H1 (cell line): ENCODE results near the gene NLRP11. TPM values are rescaled to one million over a fixed set of nuclear protein-coding genes. Genes with fewer than 3 reads are reported as not detected.

Experiments
- CTCF ChIA-PET: fragments of 300-600 bp; sonication (Branson Sonifier 250); formaldehyde crosslinking; loops from one replicate; lab custom pipeline; 2021; ENCODE audit not compliant: partially characterized antibody; lab: Charles Lee
- POLR2A ChIA-PET: fragments of 300-600 bp; sonication (Branson Sonifier 250); formaldehyde crosslinking; loops from one replicate; lab custom pipeline; 2021; ENCODE audit warnings: inconsistent platforms; ENCODE audit not compliant: partially characterized antibody; lab: Charles Lee
- DNase-seq, 2 experiments: peaks; one replicate each; pipeline versions ENCODE4 v3.0.0 to v3.0.0-alpha.2; 2010 to 2022; ENCODE audit warnings: low spot score in 2 of 2, low read depth in 1 of 2, mixed read lengths in 1 of 2
- FAIRE-seq: peaks from 2 replicates; lab custom pipeline; 2011; peaks lifted over from hg19 to GRCh38; lab: Jason Lieb, UNC
- H2AFZ ChIP-seq: 2 replicates; pipeline ENCODE4 v1.8.1; 2012; ENCODE audit warnings: low read length, inconsistent platforms
- H2AK5ac ChIP-seq: 2 replicates; pipeline ENCODE4 v1.6.1; 2013; ENCODE audit warnings: low read depth, low read length
- H2BK120ac ChIP-seq: replicated peaks from 2 replicates; pipeline ENCODE3; 2013; ENCODE audit warnings: low read depth, low read length, inconsistent platforms
- H2BK12ac ChIP-seq: 2 replicates; pipeline ENCODE4 v1.6.1; 2013; ENCODE audit warnings: low read depth, low read length
- H2BK15ac ChIP-seq: 2 replicates; pipeline ENCODE4 v1.6.1; 2013; ENCODE audit warnings: low read length
- H2BK20ac ChIP-seq: 2 replicates; pipeline ENCODE4 v1.6.1; 2013; ENCODE audit warnings: low read length
- H2BK5ac ChIP-seq: 2 replicates; pipeline ENCODE4 v1.6.1; 2013; ENCODE audit warnings: low read depth, low read length
- H3K14ac ChIP-seq: 2 replicates; pipeline ENCODE4 v1.6.1; 2013; ENCODE audit warnings: inconsistent platforms; ENCODE audit not compliant: insufficient read length
- H3K18ac ChIP-seq: 2 replicates; pipeline ENCODE4 v1.6.1; 2013; ENCODE audit warnings: low read length; ENCODE audit errors: extremely low read depth
- H3K23ac ChIP-seq: 2 replicates; pipeline ENCODE4 v1.6.1; 2013; ENCODE audit warnings: inconsistent platforms; ENCODE audit not compliant: insufficient read length
- H3K23me2 ChIP-seq: 2 replicates; pipeline ENCODE4 v1.6.1; 2013; ENCODE audit warnings: low read depth, low read length
- H3K27ac ChIP-seq: 2 replicates; pipeline ENCODE4 v1.6.1; 2011; ENCODE audit warnings: low read depth, low read length, inconsistent platforms
- H3K27me3 ChIP-seq, 4 experiments: replicated peaks in 1 of 4; 1 replicate in 1 of 4; 2 replicates in 3 of 4; pipeline versions ENCODE4 v1.6.1 to v1.8.1; 2011 to 2013; ENCODE audit warnings: low read length in 3 of 4, mild to moderate bottlenecking in 3 of 4, inconsistent platforms in 2 of 4, mixed read lengths in 2 of 4, moderate library complexity in 1 of 4; ENCODE audit not compliant: control insufficient read depth in 3 of 4, insufficient read depth in 3 of 4; ENCODE audit errors: extremely low read depth in 1 of 4
- H3K36me3 ChIP-seq, 4 experiments: 2 replicates each; pipeline versions ENCODE4 v1.6.1 to v1.8.1; 2011 to 2013; ENCODE audit warnings: mild to moderate bottlenecking in 4 of 4, low read length in 3 of 4, moderate library complexity in 2 of 4, control low read depth in 1 of 4, inconsistent platforms in 1 of 4; ENCODE audit not compliant: insufficient read depth in 4 of 4, control insufficient read depth in 2 of 4
- H3K4ac ChIP-seq: replicated peaks from 2 replicates; pipeline ENCODE3; 2013; ENCODE audit warnings: low read length, low read depth, mixed read lengths, inconsistent platforms; ENCODE audit not compliant: insufficient read length
- H3K4me1 ChIP-seq, 4 experiments: replicated peaks in 1 of 4; 1 replicate in 1 of 4; 2 replicates in 3 of 4; pipeline versions ENCODE4 v1.6.1 to v1.8.1; 2011 to 2013; ENCODE audit warnings: low read length in 3 of 4, inconsistent platforms in 2 of 4, mixed read lengths in 1 of 4; ENCODE audit not compliant: insufficient read depth in 4 of 4, control insufficient read depth in 3 of 4
- H3K4me2 ChIP-seq, 2 experiments: 2 replicates each; pipeline versions ENCODE4 v1.6.1 to v1.8.1; 2011 to 2013; ENCODE audit warnings: low read depth in 2 of 2, low read length in 2 of 2, control low read depth in 1 of 2, inconsistent platforms in 1 of 2, mild to moderate bottlenecking in 1 of 2; ENCODE audit not compliant: insufficient read depth in 1 of 2
- H3K4me3 ChIP-seq, 4 experiments: fragments of 200-600, 300-600 bp in 1 of 4; sonication (generic), shearing (Covaris generic), sonication (Bioruptor Twin) in 1 of 4; 2 replicates each; pipeline versions ENCODE4 v1.5.1 to v1.8.1; 2011 to 2016; ENCODE audit warnings: low read length in 4 of 4, low read depth in 3 of 4, control low read depth in 2 of 4, inconsistent platforms in 2 of 4, mild to moderate bottlenecking in 2 of 4, mixed read lengths in 1 of 4, moderate library complexity in 1 of 4; ENCODE audit not compliant: insufficient read depth in 2 of 4; ENCODE audit errors: extremely low read depth in 1 of 4
- H3K56ac ChIP-seq: replicated peaks from 2 replicates; pipeline ENCODE3; 2013; ENCODE audit warnings: low read depth, mild to moderate bottlenecking, mixed read lengths, low read length, inconsistent platforms; ENCODE audit not compliant: insufficient read length
- H3K79me1 ChIP-seq: 2 replicates; pipeline ENCODE4 v1.6.1; 2013; ENCODE audit warnings: low read depth, low read length, control low read depth
- H3K79me2 ChIP-seq, 2 experiments: 2 replicates each; pipeline versions ENCODE4 v1.6.1 to v1.8.1; 2012 to 2013; ENCODE audit warnings: low read length in 2 of 2, mild to moderate bottlenecking in 2 of 2, inconsistent platforms in 1 of 2; ENCODE audit not compliant: insufficient read depth in 2 of 2, control insufficient read depth in 1 of 2
- H3K9ac ChIP-seq, 4 experiments: replicated peaks in 1 of 4; 1 replicate in 1 of 4; 2 replicates in 3 of 4; pipeline versions ENCODE4 v1.6.1 to v1.8.1; 2011 to 2013; ENCODE audit warnings: low read depth in 3 of 4, low read length in 3 of 4, control low read depth in 2 of 4, mild to moderate bottlenecking in 2 of 4, moderate library complexity in 2 of 4, inconsistent platforms in 1 of 4; ENCODE audit errors: extremely low read depth in 1 of 4
- H3K9me3 ChIP-seq, 2 experiments: 2 replicates each; pipeline versions ENCODE4 v1.6.1 to v1.8.1; 2012 to 2013; ENCODE audit warnings: mild to moderate bottlenecking in 2 of 2, moderate library complexity in 2 of 2, control low read depth in 1 of 2, inconsistent platforms in 1 of 2, low read depth in 1 of 2, low read length in 1 of 2, mixed read lengths in 1 of 2; ENCODE audit not compliant: insufficient read depth in 2 of 2
- H4K20me1 ChIP-seq, 2 experiments: replicated peaks in 1 of 2; 2 replicates each; pipeline versions ENCODE3 to v1.8.1; 2011 to 2013; ENCODE audit warnings: inconsistent platforms in 2 of 2, low read length in 2 of 2, mild to moderate bottlenecking in 1 of 2; ENCODE audit not compliant: insufficient read depth in 2 of 2, control insufficient read depth in 1 of 2
- H4K5ac ChIP-seq: 2 replicates; pipeline ENCODE4 v1.6.1; 2013; ENCODE audit warnings: low read length, low read depth, mixed read lengths, inconsistent platforms; ENCODE audit not compliant: insufficient read length
- H4K8ac ChIP-seq: 2 replicates; pipeline ENCODE4 v1.8.0; 2013; ENCODE audit warnings: mild to moderate bottlenecking, moderate library complexity, low read length, inconsistent platforms; ENCODE audit not compliant: insufficient read depth; ENCODE audit errors: extremely low read depth
- H4K91ac ChIP-seq: replicated peaks from 2 replicates; pipeline ENCODE3; 2013; ENCODE audit warnings: low read length, mixed read lengths, inconsistent platforms; ENCODE audit not compliant: insufficient read length
- BACH1 ChIP-seq: IDR thresholded peaks from 2 replicates; pipeline ENCODE4 v1.6.1; 2012; ENCODE audit warnings: low read length, improper control_type of control experiment
- POLR2A ChIP-seq, 2 experiments: IDR thresholded peaks; 1 replicate in 1 of 2; 2 replicates in 1 of 2; pipeline ENCODE4 v1.6.1; 2011; ENCODE audit warnings: low read depth in 2 of 2, low read length in 2 of 2, mild to moderate bottlenecking in 2 of 2; ENCODE audit errors: control extremely low read depth in 1 of 2
- RFX5 ChIP-seq: IDR thresholded peaks from 2 replicates; pipeline ENCODE4 v1.6.1; 2011; ENCODE audit warnings: low read depth, low read length, improper control_type of control experiment, borderline replicate concordance
- RXRA ChIP-seq: IDR thresholded peaks from 2 replicates; pipeline ENCODE4 v1.6.1; 2011; ENCODE audit warnings: low read depth, mild to moderate bottlenecking, low read length, moderate library complexity; ENCODE audit not compliant: insufficient read depth
- WGBS, 2 experiments: shearing (Covaris generic) in 1 of 2; methylation state at CpG; one replicate each; pipeline versions ENCODE4 v1.1.6 to v1.1.7; 2013 to 2015; ENCODE audit warnings: low lambda C conversion rate in 2 of 2, mixed read lengths in 2 of 2, inconsistent platforms in 1 of 2, low coverage in 1 of 2, missing lambda C conversion rate in 1 of 2; ENCODE audit not compliant: insufficient replicate concordance in 2 of 2, insufficient coverage in 1 of 2, insufficient read length in 1 of 2; ENCODE audit errors: extremely low coverage in 1 of 2, missing lambda C conversion rate in 1 of 2; 5-methylcytosine and 5-hydroxymethylcytosine counted together
- polyA plus RNA-seq, 7 experiments: library from polyadenylated mRNA; depleted of rRNA in 3 of 7; stranded (reverse) in 5 of 7; unstranded in 2 of 7; fragments of >200 nt in 5 of 7; fragments of 200-250 nt in 2 of 7; gene quantifications; 1 replicate in 5 of 7; 2 replicates in 1 of 7; 4 replicates in 1 of 7; pipeline versions ENCODE4 v1.2.1 to v1.2.3, GENCODE V29; 2011 to 2013; ENCODE audit warnings: missing spikeins in 2 of 7, mixed read lengths in 2 of 7
- total RNA-seq: library from RNA; stranded (reverse); fragmentation: NEBNext Ultra II Directional; extraction: Animal tissue kit (Norgen Biotek cat#: 25700); gene quantifications from 2 replicates; pipeline ENCODE4 v1.2.1, GENCODE V29; 2021

NLRP11 gene
- total and polyA plus RNA-seq, 2 of the 8 experiments (the other 6 are each of a cell fraction or from before 2014, with no cell fraction given): not detected

DNA sequence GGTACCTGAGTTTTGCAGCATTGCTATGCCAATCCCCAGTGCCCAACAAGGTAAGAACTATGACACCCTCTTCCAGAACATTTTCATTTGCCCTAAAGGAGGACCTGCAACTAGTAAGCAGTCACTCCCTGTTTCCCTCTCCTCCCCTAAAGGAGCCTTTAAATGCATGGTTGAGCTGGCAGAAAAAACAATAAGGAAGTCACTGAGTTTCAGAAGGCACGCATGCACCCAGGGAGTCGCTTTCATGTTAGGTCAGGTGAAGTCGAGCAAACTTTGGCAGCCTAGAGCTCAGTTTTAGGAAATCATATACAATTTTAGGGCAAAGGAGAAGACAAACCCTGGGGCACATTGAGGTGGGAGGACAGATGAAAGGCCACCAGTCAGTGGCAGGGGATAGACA lies 11.8 kb downstream of the NLRP11 start:
- Histone ChIP-seq H3K9me3 (peaks cover 55 to 65% of the 10 kb centered on the region in 2 experiments), H4K20me1 (no peaks in the 10 kb centered on the region), H2AFZ (no peak overlapping the region), H3K4me1 (no peaks in the 10 kb centered on the region), H3K27ac (no peak overlapping the region), H3K23ac (no peak overlapping the region), H3K27me3 (no peaks in the 10 kb centered on the region), H3K36me3 (no peaks in the 10 kb centered on the region; a peak in 1 of 8 replicates), H3K23me2 (no peaks in the 10 kb centered on the region), H2BK15ac (no peak overlapping the region), H3K4me3 (no peak overlapping the region), H3K14ac (no peak overlapping the region), H2BK20ac (no peak overlapping the region), H2BK120ac (no peak overlapping the region), H3K9ac (no peak overlapping the region), H4K5ac (no peak overlapping the region), H3K79me2 (no peaks in the 10 kb centered on the region), H2BK5ac (no peak overlapping the region), H3K18ac (no peak overlapping the region), H4K8ac (no peak overlapping the region), H2BK12ac (no peak overlapping the region), H3K4ac (no peak overlapping the region), H3K56ac (no peak overlapping the region), H3K79me1 (no peaks in the 10 kb centered on the region), H4K91ac (no peak overlapping the region), H3K4me2 (no peak overlapping the region), H2AK5ac (no peak overlapping the region)
- FAIRE-seq: no peak
- ChIA-PET CTCF (no interaction called here), POLR2A (no interaction called here)
- TF ChIP-seq POLR2A (IDR thresholded peaks at IDR 0.05; ENCODE audit: control extremely low read depth in 1 of 2, low read depth in 2 of 2, low read length in 2 of 2): no peak
- no peak for TF ChIP-seq RFX5
- TF ChIP-seq RXRA: no peak
- TF ChIP-seq BACH1: no peak
- 77% methylated on average over 3 of the region's 3 CpGs; no CpG with 5 or more reads in 1 of the 2 experiments for WGBS, 2 experiments
- no peak for DNase-seq
